Smooth muscle cell (in vitro differentiated cells): ENCODE measurements around the gene KIAA1586. TPM values are rescaled to one million over a fixed set of nuclear protein-coding genes. Genes with fewer than 3 reads are reported as not detected.

Experiments
- DNase-seq: peaks from one replicate; lab custom pipeline; 2025; ENCODE audit not compliant: unreplicated experiment; lab: John Stamatoyannopoulos, UW
- H2AFZ ChIP-seq: fragments of 200-600 bp; sonication (generic); 2 replicates; pipeline ENCODE4 v1.6.0; 2016; ENCODE audit warnings: antibody characterized with exemption, low read depth, mild to moderate bottlenecking
- H3F3A ChIP-seq: fragments of 200-600 bp; sonication (generic); 2 replicates; pipeline ENCODE4 v1.6.0; 2017; ENCODE audit warnings: antibody characterized with exemption, low read depth
- H3K27ac ChIP-seq: fragments of 200-600 bp; sonication (generic); 2 replicates; pipeline ENCODE4 v1.5.1; 2016; ENCODE audit warnings: low read depth, mild to moderate bottlenecking
- H3K27me3 ChIP-seq: fragments of 200-600 bp; sonication (generic); 2 replicates; pipeline ENCODE4 v1.6.1; 2016; ENCODE audit warnings: low read depth, mild to moderate bottlenecking
- H3K36me3 ChIP-seq: fragments of 200-600 bp; sonication (generic); 2 replicates; pipeline ENCODE4 v1.5.1; 2016; ENCODE audit warnings: low read depth
- H3K4me1 ChIP-seq: fragments of 200-600 bp; sonication (generic); 2 replicates; pipeline ENCODE4 v1.5.1; 2016; ENCODE audit warnings: low read depth
- H3K4me2 ChIP-seq: fragments of 200-600 bp; sonication (generic); 2 replicates; pipeline ENCODE4 v1.6.0; 2016; ENCODE audit warnings: mild to moderate bottlenecking
- H3K4me3 ChIP-seq: fragments of 200-600 bp; sonication (generic); 2 replicates; pipeline ENCODE4 v1.5.1; 2016; ENCODE audit warnings: mild to moderate bottlenecking
- H3K79me2 ChIP-seq: fragments of 200-600 bp; sonication (generic); 2 replicates; pipeline ENCODE4 v1.6.0; 2016; ENCODE audit warnings: low read depth, mild to moderate bottlenecking
- H3K9ac ChIP-seq: fragments of 200-600 bp; sonication (generic); 2 replicates; pipeline ENCODE4 v1.6.0; 2016; ENCODE audit warnings: low read depth
- H3K9me3 ChIP-seq: fragments of 200-600 bp; sonication (generic); replicated peaks from 2 replicates; pipeline ENCODE4 v1.5.1; 2016; ENCODE audit warnings: low read depth
- H4K20me1 ChIP-seq: fragments of 200-600 bp; sonication (generic); 2 replicates; pipeline ENCODE4 v1.6.0; 2016; ENCODE audit warnings: low read depth
- WGBS: methylation state at CpG from one replicate; pipeline ENCODE4 v1.1.7; 2016; ENCODE audit warnings: low lambda C conversion rate; 5-methylcytosine and 5-hydroxymethylcytosine counted together
- polyA plus RNA-seq: library from polyadenylated mRNA; unstranded; fragments of >200 nt; fragmentation: Nextera tagmentation; extraction: Ambion mirVana; gene quantifications from 2 replicates; pipeline ENCODE4 v1.2.1, GENCODE V29; 2016
- total RNA-seq: library from RNA; depleted of rRNA; stranded (reverse); fragments of >200 nt; gene quantifications from 2 replicates; pipeline ENCODE4 v1.2.3, GENCODE V29; 2014
- TF ChIP-seq, protein P1 (sequence below): fragments of 200-600 bp; sonication (generic); IDR thresholded peaks from 2 replicates; pipeline ENCODE4 v1.5.1; 2017; ENCODE audit warnings: borderline replicate concordance, mild to moderate bottlenecking, antibody characterized with exemption; ENCODE audit not compliant: insufficient read depth, poor library complexity, severe bottlenecking

Gene KIAA1586
- total and polyA plus RNA-seq, 2 experiments from 2014 or later: 10.1 to 13.1 TPM

DNA sequence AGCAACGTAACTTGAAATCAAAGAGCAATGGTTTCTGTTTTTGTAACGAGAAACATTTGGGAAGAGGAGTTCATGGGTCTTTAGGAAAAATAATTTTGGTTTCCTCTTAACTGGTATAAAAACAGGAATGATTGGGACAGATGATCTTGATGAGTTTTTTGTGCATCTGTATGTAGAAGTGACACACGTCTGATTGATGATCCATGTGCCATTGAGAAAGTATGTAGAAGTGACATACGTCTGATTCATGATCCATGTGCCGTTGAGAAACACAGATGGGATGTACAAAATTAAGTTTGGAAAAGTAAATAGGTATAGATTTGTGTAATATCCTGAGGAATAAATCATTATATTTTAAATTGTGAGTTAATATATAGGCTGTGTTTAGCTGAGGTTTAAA lies 2.1 kb downstream of the KIAA1586 start:
- peak overlapping the region; percentile 22 for H3K9ac ChIP-seq

DNA sequence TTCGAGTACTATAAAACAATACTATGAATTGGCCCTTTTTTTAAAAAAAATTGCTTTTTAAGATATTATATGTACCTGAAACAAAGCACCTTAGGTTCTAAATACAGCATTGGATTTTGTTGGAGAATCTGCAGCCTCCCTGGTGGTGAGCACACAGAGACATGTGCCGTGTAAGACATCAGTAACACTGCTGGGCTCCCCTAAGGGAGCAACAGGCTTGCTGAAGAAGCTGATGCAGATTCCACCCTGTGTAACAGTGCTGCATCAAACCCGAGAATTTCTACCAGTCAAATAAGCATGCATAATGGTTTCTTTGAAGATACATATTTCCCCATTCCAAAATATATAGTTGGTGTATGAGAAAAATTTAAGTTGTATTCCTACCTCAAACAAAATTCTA lies 17.4 kb downstream of the KIAA1586 start:
- H2AFZ ChIP-seq: no peak overlapping the region
- WGBS: 98% methylated on average over 3 of the region's 3 CpGs
- H3K9me3 ChIP-seq: no peaks in the 10 kb centered on the region
- H4K20me1 ChIP-seq: no peaks in the 10 kb centered on the region
- H3K9ac ChIP-seq: no peak overlapping the region
- no peak overlapping the region for H3K27ac ChIP-seq
- H3K4me1 ChIP-seq: no peaks in the 10 kb centered on the region
- no peak for DNase-seq
- no peak overlapping the region for H3K4me3 ChIP-seq
- H3F3A ChIP-seq: no peaks in the 10 kb centered on the region
- no peaks in the 10 kb centered on the region for H3K79me2 ChIP-seq
- no peaks in the 10 kb centered on the region for H3K27me3 ChIP-seq
- peaks cover 5% of the 10 kb centered on the region for H3K36me3 ChIP-seq
- TF ChIP-seq, protein P1, sequence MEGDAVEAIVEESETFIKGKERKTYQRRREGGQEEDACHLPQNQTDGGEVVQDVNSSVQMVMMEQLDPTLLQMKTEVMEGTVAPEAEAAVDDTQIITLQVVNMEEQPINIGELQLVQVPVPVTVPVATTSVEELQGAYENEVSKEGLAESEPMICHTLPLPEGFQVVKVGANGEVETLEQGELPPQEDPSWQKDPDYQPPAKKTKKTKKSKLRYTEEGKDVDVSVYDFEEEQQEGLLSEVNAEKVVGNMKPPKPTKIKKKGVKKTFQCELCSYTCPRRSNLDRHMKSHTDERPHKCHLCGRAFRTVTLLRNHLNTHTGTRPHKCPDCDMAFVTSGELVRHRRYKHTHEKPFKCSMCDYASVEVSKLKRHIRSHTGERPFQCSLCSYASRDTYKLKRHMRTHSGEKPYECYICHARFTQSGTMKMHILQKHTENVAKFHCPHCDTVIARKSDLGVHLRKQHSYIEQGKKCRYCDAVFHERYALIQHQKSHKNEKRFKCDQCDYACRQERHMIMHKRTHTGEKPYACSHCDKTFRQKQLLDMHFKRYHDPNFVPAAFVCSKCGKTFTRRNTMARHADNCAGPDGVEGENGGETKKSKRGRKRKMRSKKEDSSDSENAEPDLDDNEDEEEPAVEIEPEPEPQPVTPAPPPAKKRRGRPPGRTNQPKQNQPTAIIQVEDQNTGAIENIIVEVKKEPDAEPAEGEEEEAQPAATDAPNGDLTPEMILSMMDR: no peak
- no peak overlapping the region for H3K4me2 ChIP-seq

More for the DNA sequence above, 2.1 kb downstream of the KIAA1586 start:
- peak overlapping the region; percentile 33 for H3K4me3 ChIP-seq
- H3K36me3 ChIP-seq: peaks cover 13% of the 10 kb centered on the region
- no peaks in the 10 kb centered on the region for H3F3A ChIP-seq
- peaks cover 44% of the 10 kb centered on the region for H3K79me2 ChIP-seq
- no peaks in the 10 kb centered on the region for H3K27me3 ChIP-seq
- peaks cover 17% of the 10 kb centered on the region for H3K4me1 ChIP-seq
- TF ChIP-seq, protein P1: no peak
- H2AFZ ChIP-seq: no peak overlapping the region
- no peaks in the 10 kb centered on the region for H3K9me3 ChIP-seq
- DNase-seq: no peak
- 80% methylated on average over 5 of the region's 5 CpGs for WGBS
- H4K20me1 ChIP-seq: peaks cover 38% of the 10 kb centered on the region
- H3K27ac ChIP-seq: no peak overlapping the region
- peak overlapping the region; percentile 80 for H3K4me2 ChIP-seq

DNA sequence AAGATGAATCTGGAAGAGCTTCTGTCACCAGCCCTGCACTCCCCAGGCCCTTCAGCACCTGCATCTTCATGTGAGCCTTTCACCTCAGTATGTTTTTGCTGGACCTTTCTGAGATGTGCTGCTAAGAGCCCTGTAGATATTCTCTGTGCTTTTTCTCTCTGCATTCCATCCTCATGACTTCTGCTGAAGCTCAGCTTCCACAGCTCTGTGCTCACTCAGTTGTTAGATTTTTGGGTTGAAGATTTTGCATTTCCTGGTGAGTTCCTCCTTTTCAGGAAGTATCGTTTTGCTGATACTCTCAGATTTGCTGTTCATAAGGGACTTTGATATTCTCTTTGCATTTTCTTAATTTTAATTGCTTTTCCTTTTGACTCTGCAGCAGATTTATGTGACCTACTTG lies 18.3 kb downstream of the KIAA1586 start:
- H3K27me3 ChIP-seq: no peaks in the 10 kb centered on the region
- H3K9ac ChIP-seq: no peak overlapping the region
- H3K79me2 ChIP-seq: no peaks in the 10 kb centered on the region
- no peaks in the 10 kb centered on the region for H3F3A ChIP-seq
- no peak overlapping the region for H3K4me2 ChIP-seq
- no peak overlapping the region for H2AFZ ChIP-seq
- no peak overlapping the region for H3K4me3 ChIP-seq
- no peaks in the 10 kb centered on the region for H3K9me3 ChIP-seq
- no peak overlapping the region for H3K27ac ChIP-seq
- TF ChIP-seq, protein P1: no peak
- H3K36me3 ChIP-seq: peaks cover 1% of the 10 kb centered on the region
- no peak for DNase-seq
- no peaks in the 10 kb centered on the region for H3K4me1 ChIP-seq
- 88% methylated on average over 1 of the region's 1 CpG for WGBS
- no peaks in the 10 kb centered on the region for H4K20me1 ChIP-seq

DNA sequence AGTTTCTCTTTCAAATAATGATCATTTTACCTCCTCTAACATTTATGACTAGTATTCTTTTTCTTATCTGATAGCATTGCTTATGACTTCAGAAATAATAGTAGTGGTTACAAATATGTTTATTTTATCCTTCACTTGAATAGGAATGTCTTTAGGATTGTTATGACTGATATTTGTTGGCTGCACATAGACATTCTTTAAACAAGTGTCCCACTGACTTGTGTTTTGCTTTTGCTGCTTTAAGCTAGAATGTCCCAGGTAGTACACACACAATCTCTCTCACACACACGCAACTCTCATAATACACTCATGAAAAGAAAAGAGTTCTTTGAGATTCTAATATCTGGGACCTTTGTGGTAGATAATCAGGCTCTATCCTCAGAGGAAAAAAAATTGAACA lies 21.6 kb downstream of the KIAA1586 start:
- H3K27ac ChIP-seq: no peak overlapping the region

More for the DNA sequence above, 21.6 kb downstream of the KIAA1586 start:
- TF ChIP-seq, protein P1: no peak
- 94% methylated on average over 1 of the region's 1 CpG for WGBS
- no peaks in the 10 kb centered on the region for H3K27me3 ChIP-seq
- DNase-seq: no peak
- H3K9me3 ChIP-seq: no peaks in the 10 kb centered on the region
- no peaks in the 10 kb centered on the region for H3K4me1 ChIP-seq
- H2AFZ ChIP-seq: no peak overlapping the region
- no peak overlapping the region for H3K4me2 ChIP-seq
- no peak overlapping the region for H3K4me3 ChIP-seq
- H3K79me2 ChIP-seq: no peaks in the 10 kb centered on the region
- no peaks in the 10 kb centered on the region for H3F3A ChIP-seq
- no peak overlapping the region for H3K9ac ChIP-seq
- H3K36me3 ChIP-seq: no peaks in the 10 kb centered on the region
- no peaks in the 10 kb centered on the region for H4K20me1 ChIP-seq
